Smooth muscle cell (in vitro differentiated cells): ENCODE results near the gene STEAP1B. TPM values are rescaled to one million over a fixed set of nuclear protein-coding genes. Genes with fewer than 3 reads are reported as not detected.
A peak's percentile ranks its signal among the peaks of the same experiment; 100 is the strongest.
"Not testable (repeated sequence)": the region's sequence is repeated elsewhere in the genome, so short reads cannot be mapped to it uniquely, and the experiment has no call there.

Experiments used
- DNase-seq: peaks from one replicate; lab custom pipeline; 2025; ENCODE audit not compliant: unreplicated experiment; lab: John Stamatoyannopoulos, UW
- H2AFZ ChIP-seq: fragments of 200-600 bp; sonication (generic); 2 replicates; pipeline ENCODE4 v1.6.0; 2016; ENCODE audit warnings: antibody characterized with exemption, low read depth, mild to moderate bottlenecking
- H3F3A ChIP-seq: fragments of 200-600 bp; sonication (generic); 2 replicates; pipeline ENCODE4 v1.6.0; 2017; ENCODE audit warnings: antibody characterized with exemption, low read depth
- H3K27ac ChIP-seq: fragments of 200-600 bp; sonication (generic); 2 replicates; pipeline ENCODE4 v1.5.1; 2016; ENCODE audit warnings: low read depth, mild to moderate bottlenecking
- H3K27me3 ChIP-seq: fragments of 200-600 bp; sonication (generic); 2 replicates; pipeline ENCODE4 v1.6.1; 2016; ENCODE audit warnings: low read depth, mild to moderate bottlenecking
- H3K36me3 ChIP-seq: fragments of 200-600 bp; sonication (generic); 2 replicates; pipeline ENCODE4 v1.5.1; 2016; ENCODE audit warnings: low read depth
- H3K4me1 ChIP-seq: fragments of 200-600 bp; sonication (generic); 2 replicates; pipeline ENCODE4 v1.5.1; 2016; ENCODE audit warnings: low read depth
- H3K4me2 ChIP-seq: fragments of 200-600 bp; sonication (generic); 2 replicates; pipeline ENCODE4 v1.6.0; 2016; ENCODE audit warnings: mild to moderate bottlenecking
- H3K4me3 ChIP-seq: fragments of 200-600 bp; sonication (generic); 2 replicates; pipeline ENCODE4 v1.5.1; 2016; ENCODE audit warnings: mild to moderate bottlenecking
- H3K79me2 ChIP-seq: fragments of 200-600 bp; sonication (generic); 2 replicates; pipeline ENCODE4 v1.6.0; 2016; ENCODE audit warnings: low read depth, mild to moderate bottlenecking
- H3K9ac ChIP-seq: fragments of 200-600 bp; sonication (generic); 2 replicates; pipeline ENCODE4 v1.6.0; 2016; ENCODE audit warnings: low read depth
- H3K9me3 ChIP-seq: fragments of 200-600 bp; sonication (generic); replicated peaks from 2 replicates; pipeline ENCODE4 v1.5.1; 2016; ENCODE audit warnings: low read depth
- H4K20me1 ChIP-seq: fragments of 200-600 bp; sonication (generic); 2 replicates; pipeline ENCODE4 v1.6.0; 2016; ENCODE audit warnings: low read depth
- WGBS: methylation state at CpG from one replicate; pipeline ENCODE4 v1.1.7; 2016; ENCODE audit warnings: low lambda C conversion rate; 5-methylcytosine and 5-hydroxymethylcytosine counted together
- polyA plus RNA-seq: library from polyadenylated mRNA; unstranded; fragments of >200 nt; fragmentation: Nextera tagmentation; extraction: Ambion mirVana; gene quantifications from 2 replicates; pipeline ENCODE4 v1.2.1, GENCODE V29; 2016
- total RNA-seq: library from RNA; depleted of rRNA; stranded (reverse); fragments of >200 nt; gene quantifications from 2 replicates; pipeline ENCODE4 v1.2.3, GENCODE V29; 2014
- TF ChIP-seq, protein P1 (sequence below): fragments of 200-600 bp; sonication (generic); IDR thresholded peaks from 2 replicates; pipeline ENCODE4 v1.5.1; 2017; ENCODE audit warnings: borderline replicate concordance, mild to moderate bottlenecking, antibody characterized with exemption; ENCODE audit not compliant: insufficient read depth, poor library complexity, severe bottlenecking

STEAP1B gene
- 0.40 and 0.58 TPM in 2 replicates for total RNA-seq
- polyA plus RNA-seq, result 1.4 TPM in 1 of 2 replicates, not detected in the other

DNA sequence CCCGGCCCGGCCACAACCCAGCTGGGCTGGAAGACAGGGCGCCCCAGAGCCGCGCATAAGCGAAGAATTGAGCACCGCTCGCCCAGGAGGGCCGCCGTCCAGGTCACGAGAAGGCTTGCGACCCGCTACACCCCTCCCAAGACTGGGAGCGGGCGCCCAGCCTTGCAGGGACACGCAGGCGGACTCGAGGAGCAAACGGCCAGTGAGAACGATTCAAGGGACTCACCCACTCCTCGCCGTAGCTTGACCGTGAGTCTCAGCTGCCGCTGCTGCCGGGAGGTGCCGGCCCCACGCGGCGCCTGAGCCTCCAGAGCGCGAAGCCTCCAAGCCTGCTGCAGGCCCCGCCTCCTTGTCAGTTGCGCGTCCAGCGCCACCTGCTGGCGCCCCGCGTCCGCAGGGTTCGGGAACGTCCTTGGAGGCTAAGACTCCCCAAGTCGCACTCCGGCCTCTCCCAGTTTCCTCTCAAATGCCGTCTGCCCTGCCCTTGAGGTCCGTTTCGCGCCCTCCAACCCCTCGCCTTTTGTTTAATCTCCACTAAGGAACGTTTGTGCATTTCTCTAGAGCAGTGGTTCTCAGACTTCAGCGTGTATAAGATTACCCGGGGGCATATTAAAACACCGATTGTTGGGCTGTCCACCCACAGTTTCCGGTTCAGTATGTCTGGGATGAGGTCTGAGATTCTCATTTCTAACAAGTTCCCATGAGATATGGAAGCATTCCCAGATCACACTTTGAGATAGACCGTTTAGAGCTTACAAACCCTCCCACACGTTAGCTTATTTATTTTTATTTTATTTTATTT, at the start of gene STEAP1B:
TSS of gene STEAP1B (minus strand) at position 301 of the 802 bp plus-strand sequence. CDS start 5,333 bp downstream, outside the sequence.
- H3K79me2 ChIP-seq, H3K27ac ChIP-seq, H3K36me3 ChIP-seq, H3K9ac ChIP-seq, H3K27me3 ChIP-seq, H3K9me3 ChIP-seq, H3F3A ChIP-seq, H3K4me1 ChIP-seq, H4K20me1 ChIP-seq: not testable (repeated sequence)
- Histone ChIP-seq H2AFZ (peak within 1 kb of the TSS; percentile 81), H3K4me3 (peak within 1 kb of the TSS; percentile 41), H3K4me2 (peak within 1 kb of the TSS; percentile 82)
- DNase-seq, result peak; percentile 49
- TF ChIP-seq, protein P1, sequence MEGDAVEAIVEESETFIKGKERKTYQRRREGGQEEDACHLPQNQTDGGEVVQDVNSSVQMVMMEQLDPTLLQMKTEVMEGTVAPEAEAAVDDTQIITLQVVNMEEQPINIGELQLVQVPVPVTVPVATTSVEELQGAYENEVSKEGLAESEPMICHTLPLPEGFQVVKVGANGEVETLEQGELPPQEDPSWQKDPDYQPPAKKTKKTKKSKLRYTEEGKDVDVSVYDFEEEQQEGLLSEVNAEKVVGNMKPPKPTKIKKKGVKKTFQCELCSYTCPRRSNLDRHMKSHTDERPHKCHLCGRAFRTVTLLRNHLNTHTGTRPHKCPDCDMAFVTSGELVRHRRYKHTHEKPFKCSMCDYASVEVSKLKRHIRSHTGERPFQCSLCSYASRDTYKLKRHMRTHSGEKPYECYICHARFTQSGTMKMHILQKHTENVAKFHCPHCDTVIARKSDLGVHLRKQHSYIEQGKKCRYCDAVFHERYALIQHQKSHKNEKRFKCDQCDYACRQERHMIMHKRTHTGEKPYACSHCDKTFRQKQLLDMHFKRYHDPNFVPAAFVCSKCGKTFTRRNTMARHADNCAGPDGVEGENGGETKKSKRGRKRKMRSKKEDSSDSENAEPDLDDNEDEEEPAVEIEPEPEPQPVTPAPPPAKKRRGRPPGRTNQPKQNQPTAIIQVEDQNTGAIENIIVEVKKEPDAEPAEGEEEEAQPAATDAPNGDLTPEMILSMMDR, result peak; percentile 72
- WGBS, result 11% methylated on average over 55 of the region's 55 CpGs

DNA sequence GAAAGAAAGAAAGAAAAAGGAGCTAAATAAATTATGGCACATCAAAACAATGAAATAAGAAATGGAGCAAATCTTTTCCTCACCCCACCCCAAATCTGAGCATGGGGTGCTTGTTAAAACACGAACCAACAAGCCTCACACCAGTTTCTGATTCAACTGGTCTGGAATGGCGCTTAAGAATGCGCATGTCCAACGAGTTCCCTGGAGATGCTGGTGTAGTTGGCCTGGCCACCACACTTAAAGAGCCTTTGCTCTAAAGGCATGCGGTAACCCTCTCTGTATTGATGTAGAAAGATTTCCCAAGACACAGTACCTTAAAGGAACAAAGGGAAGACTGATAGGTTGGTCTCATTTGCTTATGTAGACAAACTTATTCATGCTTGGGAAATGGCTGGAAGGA, 49.1 kb upstream of the STEAP1B start:
- Histone ChIP-seq H3K27ac (no peak overlapping the region), H3K79me2 (no peaks in the 10 kb centered on the region), H3K4me2 (peak overlapping the region; percentile 86), H3K27me3 (peaks cover 16% of the 10 kb centered on the region), H3K4me1 (no peaks in the 10 kb centered on the region), H3K9ac (no peak overlapping the region), H3K36me3 (no peaks in the 10 kb centered on the region), H3K4me3 (no peak overlapping the region), H3F3A (no peaks in the 10 kb centered on the region), H4K20me1 (no peaks in the 10 kb centered on the region), H2AFZ (peak overlapping the region; percentile 81), H3K9me3 (no peaks in the 10 kb centered on the region)
- TF ChIP-seq, protein P1, result no peak
- 50% methylated on average over 5 of the region's 5 CpGs for WGBS
- DNase-seq, result no peak

DNA sequence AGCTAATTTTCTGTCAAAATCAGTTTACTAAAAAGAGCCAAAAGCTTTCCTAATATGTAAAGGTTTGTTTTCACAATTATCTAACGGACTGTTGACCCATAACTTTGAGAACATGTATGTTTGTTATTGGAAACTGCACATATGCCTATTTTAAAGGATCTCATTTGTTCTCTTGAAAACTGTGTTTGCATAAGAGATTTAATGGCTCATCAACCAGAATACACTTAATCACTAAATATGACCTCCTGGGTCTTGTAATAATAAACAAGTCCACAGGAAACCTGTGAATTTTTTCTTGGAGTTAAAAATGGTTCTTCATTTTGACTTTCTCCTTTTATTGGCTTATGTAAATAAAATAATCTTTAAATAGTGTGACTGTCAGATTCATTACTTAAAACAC, 48.3 kb upstream of the STEAP1B start:
- Histone ChIP-seq H3K4me2 (no peak overlapping the region), H3K4me1 (no peaks in the 10 kb centered on the region), H3K36me3 (no peaks in the 10 kb centered on the region), H3K79me2 (no peaks in the 10 kb centered on the region), H3K9me3 (no peaks in the 10 kb centered on the region), H4K20me1 (no peaks in the 10 kb centered on the region), H3K4me3 (no peak overlapping the region), H2AFZ (no peak overlapping the region), H3K27me3 (peaks cover 16% of the 10 kb centered on the region), H3K9ac (no peak overlapping the region), H3F3A (no peaks in the 10 kb centered on the region), H3K27ac (no peak overlapping the region)
- no peak for DNase-seq
- 92% methylated on average over 1 of the region's 1 CpG for WGBS
- TF ChIP-seq, protein P1, result no peak

DNA sequence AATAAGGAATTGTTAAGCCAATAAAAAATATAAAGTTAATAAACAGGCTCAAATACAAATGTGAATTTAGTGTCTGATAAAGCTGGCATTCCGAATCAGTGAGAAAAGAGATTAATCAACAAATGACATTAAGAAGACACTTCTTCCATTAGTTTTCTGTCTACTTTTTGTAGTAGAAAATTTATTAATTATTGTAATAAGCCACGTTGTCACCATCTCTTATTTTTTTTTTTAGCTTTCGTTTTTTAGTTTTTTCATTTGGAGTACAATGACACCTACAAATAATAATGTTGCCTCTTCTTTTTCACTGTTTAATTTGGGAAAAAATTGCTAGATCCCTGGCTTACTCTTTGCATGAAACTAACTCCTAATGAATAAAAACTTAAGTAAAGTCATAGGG, 46.8 kb upstream of the STEAP1B start:
- Histone ChIP-seq H3K4me2 (no peak overlapping the region), H3K9me3 (no peaks in the 10 kb centered on the region), H3K4me1 (no peaks in the 10 kb centered on the region), H3K9ac (no peak overlapping the region), H3K36me3 (no peaks in the 10 kb centered on the region), H4K20me1 (no peaks in the 10 kb centered on the region), H3F3A (no peaks in the 10 kb centered on the region), H2AFZ (no peak overlapping the region), H3K4me3 (no peak overlapping the region), H3K27ac (no peak overlapping the region), H3K79me2 (no peaks in the 10 kb centered on the region), H3K27me3 (peaks cover 16% of the 10 kb centered on the region)
- DNase-seq, result no peak
- TF ChIP-seq, protein P1, result no peak
- WGBS, result 88% methylated on average over 3 of the region's 3 CpGs
